ENCODE data around the gene PARP6.
A peak's percentile ranks its signal among the peaks of the same experiment; 100 is the strongest.

PARP6 gene

DNA sequence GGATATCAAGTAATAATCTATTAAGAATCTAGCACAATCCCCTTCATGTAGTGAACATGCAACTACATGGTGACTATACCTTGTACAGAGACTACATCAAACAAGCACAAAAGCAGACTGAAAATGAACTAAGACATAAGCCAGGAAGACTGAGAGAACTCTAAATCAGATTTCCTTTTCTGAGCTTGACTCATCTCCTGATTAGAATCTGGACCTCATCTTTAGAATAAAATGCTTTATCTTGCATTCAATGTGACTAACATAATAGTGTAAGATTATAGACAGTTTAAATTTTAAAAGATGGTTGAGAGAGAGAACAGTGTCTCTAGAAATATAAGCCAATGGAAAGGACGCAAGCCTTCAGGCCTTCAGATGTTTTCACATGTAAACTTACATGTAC lies 23.8 kb downstream of the PARP6 start:
- Histone ChIP-seq H3K4me3 (ENCODE audit: insufficient read depth, low read depth, low read length, poor library complexity, severe bottlenecking) (no peak overlapping the region), H3K27me3 (replicated peaks; ENCODE audit: control insufficient read depth, insufficient read depth, low read length, poor library complexity, severe bottlenecking) (no peaks in the 10 kb centered on the region), H3K9me3 (ENCODE audit: control insufficient read depth, low read length) (no peaks in the 10 kb centered on the region), H3K4me1 (ENCODE audit: control insufficient read depth, insufficient read depth, low read length, poor library complexity, severe bottlenecking) (no peaks in the 10 kb centered on the region), H3K27ac (ENCODE audit: insufficient read depth, low read length, poor library complexity, severe bottlenecking) (no peak overlapping the region), H3K36me3 (ENCODE audit: control insufficient read depth, insufficient read depth, low read length) (peaks cover 43% of the 10 kb centered on the region)
- DNase-seq, result no peak

DNA sequence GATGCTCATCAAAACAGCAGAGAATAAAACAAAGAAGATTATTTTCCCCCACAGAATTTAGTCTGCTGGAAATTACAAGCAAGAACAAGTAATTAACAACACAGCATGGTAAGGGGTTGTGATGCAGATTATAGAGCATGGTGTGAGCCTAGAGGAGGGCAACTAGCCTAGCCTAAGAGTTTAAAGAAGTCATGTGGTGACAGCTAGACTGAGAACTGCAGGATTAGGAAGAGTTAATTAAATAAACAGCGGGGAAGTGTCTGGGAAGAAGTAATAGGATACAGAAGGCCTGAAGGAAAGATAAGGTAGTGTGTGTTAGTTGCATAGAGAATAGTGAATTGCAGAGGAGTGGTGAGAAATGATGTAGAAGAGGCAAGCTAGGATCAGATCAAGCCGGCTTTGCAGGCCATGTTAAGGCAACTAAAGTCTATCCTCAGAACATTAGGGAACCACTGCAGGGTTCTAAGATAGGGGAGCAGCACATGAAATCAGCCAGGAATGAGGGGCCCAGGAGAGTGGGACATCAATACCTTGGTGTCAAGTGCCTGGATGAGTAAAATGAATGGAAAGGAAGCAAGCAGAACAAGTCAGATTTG lies 29.5 kb downstream of the PARP6 start:
- Histone ChIP-seq H3K4me3 (ENCODE audit: insufficient read depth, low read depth, low read length, poor library complexity, severe bottlenecking) (no peak overlapping the region), H3K36me3 (ENCODE audit: control insufficient read depth, insufficient read depth, low read length) (peaks cover 30% of the 10 kb centered on the region), H3K9me3 (ENCODE audit: control insufficient read depth, low read length) (no peaks in the 10 kb centered on the region), H3K27ac (ENCODE audit: insufficient read depth, low read length, poor library complexity, severe bottlenecking) (no peak overlapping the region), H3K4me1 (ENCODE audit: control insufficient read depth, insufficient read depth, low read length, poor library complexity, severe bottlenecking) (no peaks in the 10 kb centered on the region), H3K27me3 (replicated peaks; ENCODE audit: control insufficient read depth, insufficient read depth, low read length, poor library complexity, severe bottlenecking) (no peaks in the 10 kb centered on the region)
- DNase-seq, result no peak

DNA sequence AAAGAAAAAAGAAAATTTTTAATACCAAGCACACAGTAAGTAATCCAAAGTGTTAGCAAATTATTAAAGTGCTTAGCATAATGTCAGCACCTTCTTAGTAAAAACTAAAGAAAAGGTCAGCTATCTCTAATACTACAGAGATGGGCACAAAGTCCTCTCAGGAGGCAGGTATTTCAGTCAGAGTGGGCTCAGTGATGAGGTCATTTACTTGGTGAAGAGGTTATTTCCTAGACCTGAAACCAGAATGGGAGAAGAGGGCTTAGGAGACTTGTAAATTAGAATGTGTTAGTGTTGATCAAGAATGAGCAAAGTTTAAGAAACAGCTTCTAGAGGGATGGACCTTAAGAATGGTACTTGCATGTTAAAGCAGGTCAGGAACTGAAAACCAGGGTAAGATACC lies 32.7 kb downstream of the PARP6 start:
- Histone ChIP-seq H3K36me3 (ENCODE audit: control insufficient read depth, insufficient read depth, low read length) (peaks cover 30% of the 10 kb centered on the region), H3K27me3 (replicated peaks; ENCODE audit: control insufficient read depth, insufficient read depth, low read length, poor library complexity, severe bottlenecking) (no peaks in the 10 kb centered on the region), H3K9me3 (ENCODE audit: control insufficient read depth, low read length) (no peaks in the 10 kb centered on the region), H3K4me1 (ENCODE audit: control insufficient read depth, insufficient read depth, low read length, poor library complexity, severe bottlenecking) (peaks cover 15% of the 10 kb centered on the region), H3K4me3 (ENCODE audit: insufficient read depth, low read depth, low read length, poor library complexity, severe bottlenecking) (no peak overlapping the region), H3K27ac (ENCODE audit: insufficient read depth, low read length, poor library complexity, severe bottlenecking) (no peak overlapping the region)
- DNase-seq, result no peak

DNA sequence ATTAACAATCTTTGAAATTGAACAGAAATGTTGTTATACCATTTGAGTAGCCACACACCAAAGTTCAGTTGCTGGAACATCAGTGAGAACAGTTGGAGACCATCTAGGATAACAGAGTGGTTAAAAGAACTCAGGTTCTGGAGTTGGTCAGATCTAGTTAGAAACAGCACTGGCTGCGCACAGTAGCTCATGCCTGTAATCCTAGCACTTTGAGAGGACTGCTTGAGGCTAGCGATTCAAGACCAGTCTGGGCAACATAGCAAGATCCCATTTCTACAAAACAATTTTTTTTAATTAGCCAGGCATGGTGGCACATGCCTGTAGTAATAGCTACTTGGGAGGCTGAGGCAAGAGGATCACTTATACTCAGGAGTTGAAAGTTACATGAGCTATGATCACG lies 33.8 kb downstream of the PARP6 start:
- no peak for DNase-seq
- H3K27me3 ChIP-seq (replicated peaks; ENCODE audit: control insufficient read depth, insufficient read depth, low read length, poor library complexity, severe bottlenecking), result no peaks in the 10 kb centered on the region
- no peak overlapping the region for H3K4me3 ChIP-seq (ENCODE audit: insufficient read depth, low read depth, low read length, poor library complexity, severe bottlenecking)
- no peaks in the 10 kb centered on the region for H3K9me3 ChIP-seq (ENCODE audit: control insufficient read depth, low read length)
- peaks cover 15% of the 10 kb centered on the region for H3K4me1 ChIP-seq (ENCODE audit: control insufficient read depth, insufficient read depth, low read length, poor library complexity, severe bottlenecking)
- H3K36me3 ChIP-seq (ENCODE audit: control insufficient read depth, insufficient read depth, low read length), result peaks cover 30% of the 10 kb centered on the region
- no peak overlapping the region for H3K27ac ChIP-seq (ENCODE audit: insufficient read depth, low read length, poor library complexity, severe bottlenecking)

DNA sequence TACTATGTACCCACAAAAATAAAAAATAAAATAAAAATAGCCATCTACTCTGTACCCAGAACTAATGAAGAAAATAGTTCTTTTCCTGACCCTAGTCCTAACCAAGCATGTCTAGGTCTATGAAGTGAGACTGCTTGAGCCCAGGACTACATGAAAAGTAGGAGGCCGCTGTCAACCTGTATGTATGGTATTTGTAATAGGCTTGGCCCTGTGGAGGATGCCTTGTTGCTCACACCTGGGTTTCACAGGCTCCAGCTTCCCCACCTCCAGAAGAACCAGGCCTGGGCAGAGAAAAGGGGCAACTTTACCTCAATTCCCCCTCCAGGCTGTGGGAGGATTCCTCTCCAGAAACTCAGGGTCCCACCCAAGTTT lies 34.5 kb downstream of the PARP6 start:
- Histone ChIP-seq H3K27ac (ENCODE audit: insufficient read depth, low read length, poor library complexity, severe bottlenecking) (no peak overlapping the region), H3K27me3 (replicated peaks; ENCODE audit: control insufficient read depth, insufficient read depth, low read length, poor library complexity, severe bottlenecking) (no peaks in the 10 kb centered on the region), H3K4me1 (ENCODE audit: control insufficient read depth, insufficient read depth, low read length, poor library complexity, severe bottlenecking) (peaks cover 17% of the 10 kb centered on the region), H3K4me3 (ENCODE audit: insufficient read depth, low read depth, low read length, poor library complexity, severe bottlenecking) (no peak overlapping the region), H3K36me3 (ENCODE audit: control insufficient read depth, insufficient read depth, low read length) (peaks cover 28% of the 10 kb centered on the region), H3K9me3 (ENCODE audit: control insufficient read depth, low read length) (no peaks in the 10 kb centered on the region)
- no peak for DNase-seq

DNA sequence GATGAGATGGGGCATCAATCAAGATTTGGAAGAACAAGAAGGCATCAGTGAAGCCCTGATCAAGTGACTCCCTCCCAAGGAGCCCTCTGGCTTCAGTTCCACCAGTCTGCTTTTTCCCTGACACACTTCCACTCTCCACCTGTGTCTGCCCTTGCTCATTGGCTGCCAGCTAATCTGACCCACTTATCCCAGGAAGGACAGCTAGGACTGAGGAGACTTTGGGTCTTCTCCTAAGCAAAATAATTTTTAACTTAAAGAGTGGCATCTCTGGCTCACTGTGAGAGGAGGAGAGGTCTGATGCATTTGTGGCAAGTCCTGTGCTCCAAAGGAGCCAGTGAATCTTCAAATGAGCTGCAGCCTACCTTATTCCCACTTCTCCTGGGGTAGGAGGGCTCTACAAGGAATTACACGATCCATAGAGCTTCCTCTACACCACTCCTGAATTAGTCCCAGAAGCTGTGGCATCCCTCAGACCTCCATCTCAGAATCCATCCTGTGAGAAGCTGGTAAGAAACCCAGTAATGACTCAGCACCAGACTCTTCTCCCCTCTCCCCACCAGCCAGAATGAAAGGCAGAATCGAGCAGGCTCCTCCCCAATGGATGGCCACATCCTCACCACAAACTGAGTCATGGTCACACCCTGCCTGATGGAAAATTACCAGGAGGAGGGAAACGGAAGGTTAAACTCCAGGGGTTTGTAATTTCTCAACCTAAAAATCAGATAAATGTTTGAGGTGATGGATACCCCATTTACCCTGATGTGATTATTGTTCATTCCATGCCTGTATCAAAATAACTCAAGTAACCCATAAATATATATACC lies 35.1 kb downstream of the PARP6 start:
- H3K36me3 ChIP-seq (ENCODE audit: control insufficient read depth, insufficient read depth, low read length), result peaks cover 22% of the 10 kb centered on the region
- peaks cover 23% of the 10 kb centered on the region for H3K4me1 ChIP-seq (ENCODE audit: control insufficient read depth, insufficient read depth, low read length, poor library complexity, severe bottlenecking)
- H3K27ac ChIP-seq (ENCODE audit: insufficient read depth, low read length, poor library complexity, severe bottlenecking), result no peak overlapping the region
- H3K4me3 ChIP-seq (ENCODE audit: insufficient read depth, low read depth, low read length, poor library complexity, severe bottlenecking), result no peak overlapping the region
- no peaks in the 10 kb centered on the region for H3K9me3 ChIP-seq (ENCODE audit: control insufficient read depth, low read length)
- DNase-seq, result peak; percentile 22 to 43 (median 30)
- H3K27me3 ChIP-seq (replicated peaks; ENCODE audit: control insufficient read depth, insufficient read depth, low read length, poor library complexity, severe bottlenecking), result no peaks in the 10 kb centered on the region

DNA sequence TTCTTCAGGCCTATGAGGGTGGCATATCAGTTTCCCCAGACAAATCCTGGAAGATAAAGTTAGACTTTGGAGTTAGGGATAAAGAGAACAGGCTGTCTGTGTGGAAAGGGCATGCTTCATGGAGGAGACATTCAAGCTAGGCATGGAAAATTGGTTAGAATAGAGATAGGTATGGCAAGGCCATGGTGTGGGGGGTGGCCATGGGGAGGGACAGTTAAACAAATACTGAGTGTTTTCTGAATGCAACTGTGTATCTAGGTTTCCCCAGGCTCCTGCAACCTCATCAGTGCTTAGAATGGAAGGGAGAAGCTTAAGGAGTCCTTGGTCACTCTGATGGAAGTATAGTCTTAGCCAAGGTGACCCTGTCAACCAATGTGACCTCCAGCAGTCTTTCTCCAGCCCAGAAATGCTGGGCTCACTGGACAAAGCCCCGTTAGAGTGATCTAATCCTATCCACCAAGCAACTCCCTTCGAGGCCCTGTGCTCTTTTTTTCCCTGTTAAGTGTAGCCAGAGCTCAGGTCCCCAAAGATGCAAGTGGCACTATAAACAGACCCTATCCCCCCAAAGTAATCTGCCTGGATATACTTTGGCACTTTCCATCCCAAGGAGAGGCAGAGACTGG lies 35.9 kb downstream of the PARP6 start:
- no peak overlapping the region for H3K27ac ChIP-seq (ENCODE audit: insufficient read depth, low read length, poor library complexity, severe bottlenecking)
- H3K4me3 ChIP-seq (ENCODE audit: insufficient read depth, low read depth, low read length, poor library complexity, severe bottlenecking), result no peak overlapping the region
- DNase-seq, result no peak

DNA sequence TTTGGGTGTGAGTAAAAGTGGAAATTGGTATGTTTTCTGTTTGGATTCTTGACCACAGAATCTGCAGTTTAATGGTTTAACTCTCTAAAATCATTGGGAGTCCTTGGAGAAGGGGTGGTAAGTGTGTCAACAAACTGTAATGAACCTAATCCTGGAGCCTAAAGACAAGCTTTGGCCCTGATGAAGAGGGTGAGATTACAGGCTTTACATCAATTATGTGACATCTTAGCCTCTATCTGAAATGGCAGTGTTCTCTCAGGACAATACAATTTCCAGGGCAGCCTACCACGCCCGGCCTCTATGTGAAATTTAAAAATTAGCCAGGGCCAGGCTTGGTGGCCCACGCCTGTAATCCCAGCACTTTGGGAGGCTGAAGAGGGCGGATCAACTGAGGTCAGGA lies 37.1 kb downstream of the PARP6 start:
- Histone ChIP-seq H3K4me1 (ENCODE audit: control insufficient read depth, insufficient read depth, low read length, poor library complexity, severe bottlenecking) (peaks cover 31% of the 10 kb centered on the region), H3K27me3 (replicated peaks; ENCODE audit: control insufficient read depth, insufficient read depth, low read length, poor library complexity, severe bottlenecking) (no peaks in the 10 kb centered on the region), H3K27ac (ENCODE audit: insufficient read depth, low read length, poor library complexity, severe bottlenecking) (no peak overlapping the region), H3K36me3 (ENCODE audit: control insufficient read depth, insufficient read depth, low read length) (peaks cover 4% of the 10 kb centered on the region), H3K4me3 (ENCODE audit: insufficient read depth, low read depth, low read length, poor library complexity, severe bottlenecking) (no peak overlapping the region), H3K9me3 (ENCODE audit: control insufficient read depth, low read length) (no peaks in the 10 kb centered on the region)
- DNase-seq, result no peak

More for the DNA sequence above, 35.9 kb downstream of the PARP6 start:
- Histone ChIP-seq H3K4me1 (ENCODE audit: control insufficient read depth, insufficient read depth, low read length, poor library complexity, severe bottlenecking) (peaks cover 29% of the 10 kb centered on the region), H3K27me3 (replicated peaks; ENCODE audit: control insufficient read depth, insufficient read depth, low read length, poor library complexity, severe bottlenecking) (no peaks in the 10 kb centered on the region), H3K9me3 (ENCODE audit: control insufficient read depth, low read length) (no peaks in the 10 kb centered on the region), H3K36me3 (ENCODE audit: control insufficient read depth, insufficient read depth, low read length) (peaks cover 15% of the 10 kb centered on the region)

DNA sequence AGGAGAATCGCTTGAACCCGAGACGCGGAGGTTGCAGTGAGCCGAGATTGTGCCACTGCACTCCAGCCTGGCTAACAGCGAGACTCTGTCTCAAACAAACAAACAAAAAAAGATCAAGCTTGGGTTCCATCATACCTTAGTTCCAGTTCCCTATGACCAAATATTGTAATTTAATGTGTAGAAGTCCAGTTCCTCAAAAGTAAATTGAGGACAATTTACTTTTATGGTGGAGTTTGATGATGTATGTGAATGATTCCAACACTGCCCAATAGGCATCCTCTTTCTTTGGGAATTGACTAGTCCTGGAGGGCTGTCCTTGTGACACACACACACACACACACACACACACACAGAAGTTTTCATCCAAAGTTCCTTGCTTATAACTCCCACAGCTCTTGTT lies 38.6 kb downstream of the PARP6 start:
- Histone ChIP-seq H3K27me3 (replicated peaks; ENCODE audit: control insufficient read depth, insufficient read depth, low read length, poor library complexity, severe bottlenecking) (no peaks in the 10 kb centered on the region), H3K4me1 (ENCODE audit: control insufficient read depth, insufficient read depth, low read length, poor library complexity, severe bottlenecking) (peaks cover 41% of the 10 kb centered on the region), H3K36me3 (ENCODE audit: control insufficient read depth, insufficient read depth, low read length) (peaks cover under 1% of the 10 kb centered on the region), H3K9me3 (ENCODE audit: control insufficient read depth, low read length) (no peaks in the 10 kb centered on the region), H3K4me3 (ENCODE audit: insufficient read depth, low read depth, low read length, poor library complexity, severe bottlenecking) (no peak overlapping the region), H3K27ac (ENCODE audit: insufficient read depth, low read length, poor library complexity, severe bottlenecking) (no peak overlapping the region)
- DNase-seq, result no peak

DNA sequence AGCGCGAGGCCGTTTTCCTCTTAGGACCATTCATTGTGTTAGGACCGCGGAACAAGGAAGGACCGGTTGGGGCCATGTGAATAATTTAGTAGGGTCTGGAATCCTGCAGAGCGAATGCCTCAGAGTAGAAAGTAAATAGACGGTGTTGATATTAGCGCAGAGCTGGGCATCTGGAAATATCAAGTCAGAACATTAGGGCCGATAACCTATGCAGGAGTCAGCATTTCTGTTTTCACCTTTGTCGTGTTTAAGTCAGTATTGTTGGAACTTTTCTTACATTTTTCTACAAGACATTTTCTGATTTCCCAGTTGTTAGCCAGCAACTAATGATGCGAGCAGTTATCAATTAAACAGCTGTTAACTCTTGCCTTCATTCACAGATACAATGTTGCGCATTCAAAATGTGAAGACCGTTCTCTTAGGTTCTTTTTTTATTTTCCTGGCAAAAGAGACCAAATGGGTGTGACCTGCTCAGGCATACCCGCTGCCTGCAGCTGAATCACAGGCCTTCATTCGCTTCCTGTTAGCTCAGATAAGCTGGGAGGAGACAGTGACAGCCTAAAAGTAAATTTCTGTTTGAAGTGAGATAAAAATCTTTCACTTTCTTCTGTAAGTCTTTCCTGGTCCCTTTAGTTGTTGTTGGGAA lies 40.4 kb downstream of the PARP6 start:
- Histone ChIP-seq H3K4me3 (ENCODE audit: insufficient read depth, low read depth, low read length, poor library complexity, severe bottlenecking) (peak overlapping the region; percentile 86), H3K27me3 (replicated peaks; ENCODE audit: control insufficient read depth, insufficient read depth, low read length, poor library complexity, severe bottlenecking) (no peaks in the 10 kb centered on the region), H3K9me3 (ENCODE audit: control insufficient read depth, low read length) (no peaks in the 10 kb centered on the region), H3K4me1 (ENCODE audit: control insufficient read depth, insufficient read depth, low read length, poor library complexity, severe bottlenecking) (peaks cover 46% of the 10 kb centered on the region), H3K36me3 (ENCODE audit: control insufficient read depth, insufficient read depth, low read length) (no peaks in the 10 kb centered on the region), H3K27ac (ENCODE audit: insufficient read depth, low read length, poor library complexity, severe bottlenecking) (peak overlapping the region; percentile 93)
- DNase-seq, result peak; percentile 36 to 56 (median 45)

All from effector memory CD4-positive, alpha-beta T cell (primary cell).